ENCODE measurements around the gene NIPBL.
"Not testable (repeated sequence)": the region's sequence is repeated elsewhere in the genome, so short reads cannot be mapped to it uniquely, and the experiment has no call there.

The NIPBL gene

DNA sequence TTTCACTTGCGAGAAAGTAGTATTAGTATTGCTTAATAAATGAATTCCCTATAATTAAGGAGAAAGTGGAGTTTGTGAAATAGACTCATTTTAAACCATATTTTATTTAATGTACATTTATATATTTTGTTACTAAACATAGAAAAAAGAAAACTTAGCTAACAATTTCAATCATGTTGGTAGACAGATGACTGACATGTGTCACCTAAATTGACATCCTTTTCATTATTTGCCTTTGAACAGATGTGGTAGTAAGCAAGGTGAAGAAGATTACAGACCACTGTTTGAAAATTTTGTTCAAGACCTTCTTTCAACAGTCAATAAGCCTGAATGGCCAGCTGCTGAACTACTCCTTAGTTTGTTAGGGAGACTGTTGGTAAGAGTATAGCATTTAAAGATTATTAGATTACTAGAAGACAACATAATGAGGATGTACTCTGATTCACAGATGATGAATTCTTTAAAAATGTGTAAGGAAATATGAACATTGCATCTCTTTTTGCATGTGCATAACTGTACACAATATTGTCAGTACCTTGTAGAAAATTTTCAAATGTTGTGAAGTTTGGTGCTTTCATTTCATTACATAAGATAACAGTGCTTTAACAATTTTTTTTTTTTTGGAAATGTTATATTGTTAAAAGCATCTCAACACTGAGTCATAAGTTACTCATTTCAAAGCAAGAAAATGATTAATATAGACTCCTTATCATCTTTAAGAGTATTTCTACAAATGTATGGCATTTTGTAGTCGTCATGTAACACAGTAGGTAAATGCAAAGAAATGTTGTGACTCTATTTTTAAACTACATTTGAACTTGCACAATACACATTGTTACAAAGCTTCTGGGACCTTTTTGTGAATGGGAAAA lies 139.5 kb downstream of the NIPBL start:
- DNase-seq (ENCODE audit: low read depth in 2 of 2) = no peak

DNA sequence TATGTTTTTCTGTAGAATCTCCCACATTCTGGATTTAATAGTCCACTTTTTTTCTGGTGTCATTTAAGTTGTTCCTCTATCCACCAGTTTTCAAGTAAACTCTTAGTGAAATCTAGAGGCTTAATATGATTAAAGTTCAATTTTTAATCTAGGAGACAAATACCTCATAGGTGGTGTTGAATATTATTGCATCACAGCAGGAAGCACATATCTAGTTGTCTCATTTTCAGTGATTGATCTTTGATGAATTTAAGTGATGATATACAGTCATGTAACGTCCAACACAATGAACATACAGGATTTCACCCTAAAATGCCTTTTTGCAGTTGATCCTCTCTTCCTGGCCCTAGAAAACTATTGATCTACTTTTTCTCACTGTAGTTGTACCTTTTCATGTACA lies 152.3 kb downstream of the NIPBL start:
- DNase-seq (ENCODE audit: low read depth in 2 of 2) = no peak

DNA sequence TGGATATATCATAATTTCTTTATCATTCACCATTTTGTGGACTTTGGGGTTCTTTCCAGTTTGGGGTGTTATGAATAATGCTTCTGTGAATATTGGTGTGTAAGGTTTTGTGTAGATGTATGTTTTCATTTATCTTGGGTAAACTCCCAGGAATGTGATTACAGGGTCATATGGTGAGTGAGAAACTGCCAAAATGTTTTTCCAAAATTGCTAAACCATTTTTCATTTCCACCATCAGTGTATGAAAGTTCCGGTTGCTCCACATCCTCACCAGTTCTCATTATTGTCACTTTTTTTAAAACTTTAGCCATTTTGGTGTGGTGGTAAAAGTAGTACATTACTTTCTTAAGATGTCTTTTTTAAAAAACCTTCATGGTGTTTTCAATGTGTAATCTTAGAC lies 152.9 kb downstream of the NIPBL start:
- no peak for DNase-seq (ENCODE audit: low read depth in 2 of 2)

DNA sequence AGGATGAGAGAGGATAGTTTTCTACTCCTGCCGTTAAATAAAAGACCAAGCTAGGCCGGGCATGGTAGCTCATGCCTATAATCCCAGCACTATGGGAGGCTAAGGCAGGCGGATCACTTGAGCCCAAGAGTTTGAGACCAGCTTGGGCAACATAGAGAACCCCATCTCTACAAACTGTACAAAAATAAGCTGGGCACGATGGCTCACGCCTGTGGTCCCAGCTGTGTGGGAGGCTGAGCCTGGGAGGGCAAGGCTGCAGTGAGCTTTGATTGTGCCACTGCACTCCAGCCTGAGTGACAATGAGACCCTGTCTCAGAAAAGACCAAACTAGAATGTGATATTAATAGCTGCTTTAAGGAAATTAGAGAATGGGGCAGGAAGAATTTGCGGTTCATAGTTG lies 158.4 kb downstream of the NIPBL start:
- DNase-seq (ENCODE audit: low read depth in 2 of 2) = no peak

DNA sequence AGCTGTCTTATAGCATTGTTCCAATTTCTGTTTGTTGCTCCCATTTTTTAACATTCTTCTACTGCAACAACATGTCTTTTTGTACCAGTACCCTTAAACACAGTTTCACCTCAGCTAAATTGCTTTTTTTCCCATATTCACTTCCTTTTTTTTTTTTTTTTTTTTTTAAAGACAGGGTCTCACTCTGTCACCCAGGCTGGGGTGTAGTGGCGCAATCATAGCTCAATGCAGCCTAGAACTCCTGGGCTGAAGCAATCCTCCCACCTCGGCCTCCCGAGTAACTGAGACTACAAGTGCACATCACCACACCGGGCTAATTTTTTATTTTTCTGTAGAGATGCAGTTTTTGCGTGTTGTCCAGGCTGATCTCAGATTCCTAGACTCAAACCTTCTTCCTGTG lies 161.3 kb downstream of the NIPBL start:
- DNase-seq (ENCODE audit: low read depth in 2 of 2) = no peak

DNA sequence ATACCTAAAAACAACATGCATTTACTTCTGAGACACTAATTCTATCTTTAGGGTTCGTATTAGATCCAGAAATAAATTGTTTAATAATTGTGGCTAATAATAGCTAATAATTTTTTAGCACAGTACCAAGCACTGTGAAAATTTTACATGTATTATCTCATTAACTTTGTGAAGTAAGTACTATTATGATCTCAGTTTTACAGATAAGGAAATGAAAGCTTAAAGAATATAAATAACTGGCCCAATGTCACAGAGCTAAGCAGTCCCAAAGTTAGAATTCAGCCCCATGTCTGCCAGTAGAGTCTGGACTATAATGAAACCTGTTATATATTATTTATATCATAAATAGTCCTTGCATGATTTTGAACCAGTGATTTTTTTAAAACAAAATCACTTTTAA lies 163.3 kb downstream of the NIPBL start:
- DNase-seq (ENCODE audit: low read depth in 2 of 2) = no peak

DNA sequence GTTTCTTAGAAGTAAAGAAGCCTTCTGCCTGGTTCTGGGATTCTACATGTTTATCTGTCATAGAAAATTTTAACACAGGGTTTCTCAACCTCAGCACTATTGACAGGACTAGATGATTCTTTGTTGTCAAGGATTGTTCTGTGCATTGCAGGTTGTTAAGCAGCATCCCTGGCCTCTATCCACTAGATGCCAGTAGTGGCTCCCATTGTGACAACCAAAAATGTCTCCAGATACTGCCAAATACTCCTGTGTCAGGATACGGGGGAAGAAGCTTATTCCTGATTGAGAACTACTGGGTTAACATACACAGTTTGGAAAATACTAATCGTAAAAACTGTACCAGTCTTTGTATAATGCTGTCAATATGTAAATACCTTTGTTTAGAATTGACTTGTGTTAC lies 167.1 kb downstream of the NIPBL start:
- no peak for DNase-seq (ENCODE audit: low read depth in 2 of 2)

DNA sequence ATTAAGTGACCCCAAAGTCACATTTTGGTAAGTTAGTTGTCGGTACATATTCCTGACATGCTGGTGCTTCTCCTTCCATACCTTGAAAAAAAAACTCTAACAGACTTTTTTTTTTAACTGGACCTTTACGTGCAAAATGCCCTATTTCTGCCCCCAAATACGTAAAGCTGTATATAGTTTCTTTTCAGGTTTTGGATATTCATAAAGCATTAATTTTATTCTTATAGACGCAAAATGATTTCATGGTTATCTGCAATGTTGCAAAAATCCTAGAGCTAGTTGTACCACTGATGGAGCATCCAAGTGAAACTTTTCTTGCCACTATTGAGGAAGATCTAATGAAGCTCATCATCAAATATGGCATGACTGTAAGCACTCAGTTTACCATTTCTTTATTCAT lies 167.6 kb downstream of the NIPBL start:
- DNase-seq (ENCODE audit: low read depth in 2 of 2) = no peak

DNA sequence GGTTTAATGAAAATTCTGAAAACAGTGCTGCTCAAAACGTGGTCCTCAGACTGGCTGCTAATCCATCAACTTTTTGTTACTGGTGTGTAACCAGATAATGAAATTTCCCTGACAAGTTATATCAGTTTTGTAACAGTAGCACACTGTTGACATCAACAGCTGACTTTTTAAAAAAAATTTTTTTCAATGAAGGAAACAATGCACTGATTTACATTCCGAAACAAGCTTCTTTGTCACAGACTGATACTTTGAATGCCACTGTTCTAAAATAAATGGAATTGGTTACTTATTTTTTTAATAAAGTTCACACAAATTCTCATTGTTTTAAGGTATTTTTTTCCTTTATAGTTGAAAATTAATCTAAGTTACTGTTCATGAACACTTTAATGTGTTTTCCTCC lies 169.1 kb downstream of the NIPBL start:
- DNase-seq (ENCODE audit: low read depth in 2 of 2) = no peak

DNA sequence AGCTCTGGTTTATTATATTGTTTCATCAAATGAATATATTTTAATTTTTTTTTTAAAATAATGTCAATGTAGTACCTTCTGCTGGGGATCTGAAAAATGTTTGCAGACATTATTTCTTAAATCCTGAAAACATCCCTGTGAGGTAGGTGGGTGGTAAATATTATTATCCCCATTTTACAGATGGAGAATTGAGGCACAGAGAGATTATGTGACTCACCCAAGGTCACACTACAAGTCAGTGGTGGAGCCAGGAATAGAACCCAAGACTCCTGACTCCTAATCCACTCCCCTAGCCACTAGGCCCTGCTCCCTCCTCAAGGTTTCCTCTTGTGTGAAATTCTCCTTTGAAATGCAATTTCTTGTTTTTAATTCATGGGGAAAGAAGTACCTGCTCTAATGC lies 171.4 kb downstream of the NIPBL start:
- DNase-seq (ENCODE audit: low read depth in 2 of 2) = no peak

DNA sequence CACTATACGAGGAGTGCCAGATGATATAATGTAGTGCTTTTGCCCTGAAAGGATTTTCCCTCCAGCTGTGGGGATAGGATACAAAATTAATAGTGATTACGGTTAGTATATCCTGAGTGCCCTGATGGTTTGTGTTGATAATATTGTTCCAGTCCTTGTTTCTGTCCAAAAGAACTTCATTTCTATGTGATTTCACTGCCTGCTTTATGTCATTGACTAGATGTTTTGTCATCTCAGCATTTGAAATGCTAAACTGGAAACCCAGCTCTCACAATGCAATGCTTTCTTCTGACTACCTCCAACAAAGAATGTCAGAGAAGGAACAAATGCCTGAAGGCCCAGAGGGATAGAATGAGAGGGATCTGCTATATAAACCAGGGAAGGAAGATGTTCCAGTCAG lies 177.8 kb downstream of the NIPBL start:
- no peak for DNase-seq (ENCODE audit: low read depth in 2 of 2)

DNA sequence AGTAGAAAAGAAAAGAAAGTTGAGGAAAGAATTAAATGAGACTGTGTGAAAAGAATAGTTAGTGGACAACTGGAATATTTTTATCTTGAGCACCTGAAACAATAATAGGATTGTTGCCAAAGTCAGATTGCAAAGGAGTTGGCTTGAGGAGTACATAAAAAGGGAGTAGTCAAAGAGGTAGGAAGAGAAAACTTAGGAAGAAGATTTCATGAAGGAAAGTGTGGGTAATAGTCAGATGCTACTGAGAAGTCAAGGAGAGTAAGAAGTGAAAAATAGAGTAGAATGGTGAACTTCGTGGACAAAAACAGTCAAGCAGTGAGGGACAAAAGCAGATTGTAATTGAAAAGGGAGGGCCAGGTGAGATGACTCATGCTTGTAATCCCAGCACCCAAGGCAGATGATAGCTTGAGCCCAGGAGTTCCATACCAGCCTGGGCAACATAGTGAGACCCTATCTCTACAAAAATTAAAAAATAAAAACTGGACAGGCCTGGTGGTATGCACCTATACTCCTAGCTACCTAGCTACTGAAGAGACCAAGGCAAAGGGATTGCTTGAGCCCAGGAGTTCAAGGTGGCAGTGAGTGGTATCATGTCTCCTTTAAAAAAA lies 178.9 kb downstream of the NIPBL start:
- DNase-seq (ENCODE audit: low read depth in 2 of 2) = no peak

DNA sequence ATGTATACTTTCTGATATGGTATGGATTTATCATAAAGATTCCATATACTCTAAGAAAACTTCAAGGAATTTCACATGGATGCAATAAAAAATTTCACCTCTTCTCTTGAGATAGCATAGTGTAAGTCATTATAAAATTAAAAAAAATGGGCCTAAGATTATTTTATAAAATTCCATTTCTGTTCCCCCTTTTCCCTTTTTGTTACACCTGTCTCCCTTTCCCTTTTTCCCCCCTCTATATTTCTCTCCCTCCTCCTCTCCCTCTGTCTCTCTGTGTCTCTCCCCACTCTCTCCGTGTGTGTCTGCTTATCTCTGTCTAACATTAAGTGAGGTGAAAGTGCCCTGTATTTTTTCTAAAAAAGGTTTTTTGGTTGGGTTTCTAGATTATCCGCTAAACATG lies 180.2 kb downstream of the NIPBL start:
- DNase-seq (ENCODE audit: low read depth in 2 of 2) = no peak

DNA sequence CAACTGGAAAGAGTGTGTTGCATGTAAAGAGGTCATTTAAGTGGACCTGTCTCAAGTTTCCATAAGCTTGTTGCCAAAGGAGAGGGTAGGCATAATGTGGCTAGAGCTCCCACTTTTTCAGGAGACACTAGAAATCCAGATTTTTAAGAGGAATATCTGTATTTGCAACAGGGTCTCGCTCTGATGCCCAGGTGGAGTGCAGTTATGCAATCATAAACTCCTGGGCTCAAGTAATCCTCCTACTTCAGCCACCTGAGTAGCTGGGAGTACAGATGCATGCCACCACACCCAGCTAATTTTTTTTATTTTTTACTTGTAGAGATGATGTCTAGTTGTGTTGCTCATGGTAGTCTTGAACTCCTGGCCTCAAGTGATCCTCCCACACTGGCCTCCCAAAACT lies 183.5 kb downstream of the NIPBL start:
- DNase-seq (ENCODE audit: low read depth in 2 of 2) = no peak

DNA sequence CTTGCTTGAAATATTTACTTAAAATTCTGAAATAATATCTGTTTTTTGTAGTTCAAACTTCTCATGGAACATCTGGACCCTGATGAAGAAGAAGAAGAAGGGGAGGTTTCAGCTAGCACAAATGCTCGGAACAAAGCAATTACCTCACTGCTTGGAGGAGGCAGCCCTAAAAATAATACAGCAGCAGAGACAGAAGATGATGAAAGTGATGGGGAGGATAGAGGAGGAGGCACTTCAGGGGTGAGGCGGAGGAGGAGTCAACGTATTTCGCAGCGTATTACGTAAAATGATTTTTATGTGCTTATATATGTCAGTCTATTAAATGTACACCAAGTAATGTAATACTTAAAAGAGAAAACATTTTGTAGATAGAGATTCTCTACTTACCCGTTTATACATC lies 187.2 kb downstream of the NIPBL start:
- no peak for DNase-seq (ENCODE audit: low read depth in 2 of 2)

DNA sequence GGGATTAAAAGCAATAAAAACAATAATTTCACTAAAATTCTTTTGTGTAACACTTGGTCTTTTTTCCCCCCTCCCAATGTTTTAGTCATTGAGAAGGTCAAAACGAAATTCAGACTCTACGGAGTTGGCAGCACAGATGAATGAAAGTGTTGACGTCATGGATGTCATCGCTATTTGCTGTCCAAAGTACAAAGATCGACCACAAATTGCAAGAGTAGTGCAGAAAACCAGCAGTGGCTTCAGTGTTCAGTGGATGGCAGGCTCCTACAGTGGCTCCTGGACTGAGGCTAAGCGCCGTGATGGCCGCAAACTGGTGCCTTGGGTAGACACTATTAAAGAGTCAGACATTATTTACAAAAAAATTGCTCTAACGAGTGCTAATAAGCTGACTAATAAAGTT lies 187.9 kb downstream of the NIPBL start:
- DNase-seq (ENCODE audit: low read depth in 2 of 2) = no peak

DNA sequence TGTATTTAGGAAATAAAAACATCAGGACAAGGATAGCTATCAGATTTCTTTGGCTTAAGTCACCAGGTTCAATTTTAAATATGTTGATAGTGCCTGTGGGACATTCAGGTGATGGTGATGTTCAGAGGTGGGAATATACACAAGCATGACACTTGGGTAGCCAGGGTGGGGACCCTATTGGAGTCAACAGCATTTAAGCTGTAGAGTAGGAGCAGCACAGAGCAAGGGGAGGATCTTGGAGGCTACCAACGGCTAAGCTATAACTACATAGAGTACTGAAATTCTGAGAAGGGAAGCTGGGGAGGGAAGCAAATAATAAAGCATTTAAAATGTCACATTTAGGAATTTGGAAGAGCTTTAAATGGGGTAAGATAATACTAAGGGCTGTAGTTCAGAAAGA lies 194.9 kb downstream of the NIPBL start:
- no peak for DNase-seq (ENCODE audit: low read depth in 2 of 2)

DNA sequence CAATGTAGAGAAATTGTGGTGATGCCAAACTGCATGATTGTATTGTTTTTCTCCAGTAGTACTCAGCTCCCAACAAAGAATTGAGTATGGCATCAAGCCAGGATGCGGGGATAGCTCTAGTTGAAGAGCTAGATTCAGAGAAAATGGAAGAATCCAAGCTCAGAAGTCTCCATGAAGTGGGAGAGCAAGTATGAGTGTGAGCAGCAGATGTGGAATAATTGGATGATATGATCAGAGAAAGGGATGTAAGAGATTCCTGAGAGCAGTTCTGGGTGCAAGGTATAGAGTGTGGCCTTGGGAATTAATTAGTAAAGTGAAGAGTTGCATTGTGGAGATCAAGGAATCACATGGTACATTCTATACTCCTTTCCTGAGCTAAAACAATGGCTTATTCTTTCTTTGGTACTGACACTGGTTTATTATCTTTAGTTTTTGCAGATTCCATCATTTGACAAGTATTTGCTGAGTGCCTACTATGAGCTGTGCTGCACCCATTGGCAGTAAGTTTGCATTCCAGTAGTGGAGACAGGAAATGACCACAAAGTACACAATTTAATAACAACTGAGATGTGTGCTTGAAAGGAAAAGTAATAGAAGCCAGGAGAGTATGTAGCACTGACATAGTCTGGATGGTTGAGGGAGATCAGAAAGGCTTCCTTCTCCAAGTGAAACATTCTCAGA lies 195.5 kb downstream of the NIPBL start:
- peak; percentile 42 to 44 for DNase-seq (ENCODE audit: low read depth in 2 of 2)

DNA sequence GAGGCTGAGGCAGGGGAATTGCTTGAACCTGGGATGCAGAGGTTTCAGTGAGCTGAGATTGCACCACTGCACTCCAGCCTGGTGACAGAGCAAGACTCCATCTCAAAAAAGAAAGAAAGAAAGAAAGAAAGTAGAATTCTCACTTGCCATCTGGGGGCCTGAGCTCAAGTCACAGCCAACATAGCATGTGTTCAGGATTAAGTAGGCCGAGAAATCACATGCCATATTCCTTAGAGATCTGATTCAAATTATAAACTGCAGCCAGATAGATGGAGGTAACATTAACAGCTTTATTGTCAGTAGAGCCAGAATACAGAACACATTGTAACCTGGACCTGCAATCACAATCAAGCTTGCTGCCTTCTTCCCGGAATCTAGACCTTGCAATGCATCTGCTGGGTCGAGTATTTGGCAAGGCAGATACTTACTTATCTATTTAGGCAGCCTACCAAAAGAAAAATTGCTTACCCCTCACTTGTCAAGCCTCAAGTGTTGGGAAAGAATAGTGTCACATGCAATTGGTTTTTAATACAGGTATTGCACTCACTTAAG lies 198.9 kb downstream of the NIPBL start:
- DNase-seq (ENCODE audit: low read depth in 2 of 2) = peak in 1 of 2 experiments; percentile 10

DNA sequence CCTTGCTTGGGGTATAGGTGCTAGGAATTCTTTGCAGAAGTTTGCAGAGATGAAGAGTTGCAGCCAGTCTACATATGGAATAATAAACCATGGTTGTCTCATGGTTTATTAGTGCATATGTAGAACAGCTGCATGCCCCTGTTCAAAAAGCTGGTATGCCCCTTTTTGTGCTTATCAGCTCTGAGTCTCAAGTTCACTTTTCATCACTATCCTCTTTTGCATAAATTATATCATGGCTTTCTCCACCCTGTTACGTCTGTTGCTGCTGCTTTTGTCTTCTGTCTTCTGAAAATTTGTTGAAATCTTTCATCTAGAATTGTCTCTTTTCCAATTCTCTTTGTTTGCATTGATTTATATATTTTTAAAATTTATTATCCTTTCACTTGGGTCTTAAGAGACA lies 200.6 kb downstream of the NIPBL start:
- DNase-seq (ENCODE audit: low read depth in 2 of 2) = no peak

DNA sequence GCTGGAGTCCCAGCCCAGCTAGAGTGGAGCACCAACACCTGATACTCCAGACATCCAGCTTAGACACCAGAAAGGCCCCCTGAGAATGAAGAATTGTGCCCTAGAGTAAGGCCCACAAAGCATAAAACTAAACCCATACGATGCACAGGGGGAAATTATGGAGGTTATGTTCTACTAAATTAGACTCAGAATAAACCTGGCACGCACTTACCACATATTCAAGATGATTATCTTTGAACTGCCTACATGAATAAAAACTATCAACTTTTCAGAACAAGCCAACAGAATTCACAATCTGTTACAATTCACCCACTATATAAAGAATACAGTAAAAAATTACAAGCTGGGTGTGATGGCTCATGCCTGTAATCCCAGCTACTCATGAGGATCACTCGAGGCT lies 204.1 kb downstream of the NIPBL start:
- DNase-seq (ENCODE audit: low read depth in 2 of 2) = no peak

DNA sequence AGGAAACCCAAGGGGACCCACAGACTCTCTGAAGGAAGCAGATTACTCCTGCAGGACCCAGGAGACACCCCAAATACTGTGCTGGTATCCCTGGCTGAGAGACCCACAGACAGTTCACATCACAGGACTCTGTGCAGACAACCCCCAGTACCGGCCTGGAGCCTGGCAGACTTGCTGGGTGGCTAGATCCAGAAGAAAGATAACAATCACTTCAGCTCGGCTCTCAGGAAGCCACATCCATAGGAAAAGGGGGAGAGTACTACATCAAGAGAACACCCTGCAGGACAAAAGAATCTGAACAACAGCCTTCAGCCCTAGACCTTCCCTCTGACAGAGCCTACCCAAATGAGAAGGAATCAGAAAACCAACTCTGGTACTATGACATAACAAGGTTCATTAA lies 206.4 kb downstream of the NIPBL start:
- DNase-seq (ENCODE audit: low read depth in 2 of 2) = not testable (repeated sequence)

DNA sequence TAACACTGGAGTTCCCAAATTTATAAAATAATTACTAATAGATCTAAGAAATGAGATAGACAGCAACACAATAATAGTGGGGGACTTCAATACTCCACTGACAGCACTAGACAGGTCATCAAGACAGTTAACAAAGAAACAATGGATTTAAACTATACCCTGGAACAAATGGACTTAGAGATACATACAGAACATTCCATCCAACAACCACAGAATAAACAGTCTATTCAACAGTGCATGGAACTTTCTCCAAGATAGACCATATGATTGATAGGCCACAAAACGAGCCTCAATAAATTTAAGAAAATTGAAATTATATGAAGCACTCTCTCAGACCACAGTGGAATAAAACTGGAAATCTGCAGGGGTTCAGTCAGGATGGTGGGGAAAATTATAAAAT lies 209.5 kb downstream of the NIPBL start:
- not testable (repeated sequence) for DNase-seq (ENCODE audit: low read depth in 2 of 2)

Measured in fibroblast of skin of left biceps (primary cell).